HepG2 (cell line): ENCODE measurements around the gene ANTKMT. TPM values are rescaled to one million over a fixed set of nuclear protein-coding genes. Genes with fewer than 3 reads are reported as not detected.

Experiments
- AGO2 ChIP-seq: fragments of 200-400 bp; formaldehyde crosslinking; optimal IDR thresholded peaks from 2 replicates; pipeline ENCODE3; 2017; ENCODE audit warnings: mild to moderate bottlenecking, low read depth, low read length, moderate library complexity
- ARHGAP35 ChIP-seq: sonication (generic); formaldehyde crosslinking; IDR thresholded peaks from 2 replicates; pipeline ENCODE4 v1.9.0; 2022; ENCODE audit warnings: mild to moderate bottlenecking, inconsistent platforms, moderate library complexity, missing genetic modification reagents, borderline replicate concordance
- ATF1 ChIP-seq: IDR thresholded peaks from 2 replicates; pipeline ENCODE4 v1.6.1; 2016; ENCODE audit warnings: mild to moderate bottlenecking, control low read depth
- ATF7-NPFF ChIP-seq: sonication (generic); formaldehyde crosslinking; IDR thresholded peaks from 2 replicates; pipeline ENCODE4 v1.8.1; 2023; ENCODE audit warnings: mild to moderate bottlenecking, low read depth, missing genetic modification reagents, moderate library complexity
- BHLHE40 ChIP-seq: IDR thresholded peaks from 2 replicates; pipeline ENCODE4 v1.6.1; 2011; ENCODE audit warnings: low read length, improper control_type of control experiment
- BRD4 ChIP-seq: sonication (generic); formaldehyde crosslinking; IDR thresholded peaks from 2 replicates; pipeline ENCODE4 v1.4.0; 2020; ENCODE audit warnings: missing genetic modification reagents
- CBFB ChIP-seq: sonication (generic); formaldehyde crosslinking; IDR thresholded peaks from 2 replicates; pipeline ENCODE4 v1.4.0; 2020; ENCODE audit warnings: missing genetic modification reagents
- E2F1 ChIP-seq: sonication (generic); formaldehyde crosslinking; IDR thresholded peaks from 2 replicates; pipeline ENCODE4 v1.5.0; 2020; ENCODE audit warnings: missing genetic modification reagents
- EEA1 ChIP-seq: sonication (generic); formaldehyde crosslinking; IDR thresholded peaks from 2 replicates; pipeline ENCODE4 v1.5.1; 2020; ENCODE audit warnings: mild to moderate bottlenecking, missing genetic modification reagents, borderline replicate concordance
- GATAD1 ChIP-seq: IDR thresholded peaks from 2 replicates; pipeline ENCODE4 v1.6.1; 2016; ENCODE audit warnings: missing genetic modification reagents, missing compliant biosample characterization
- KDM2A ChIP-seq: sonication (generic); formaldehyde crosslinking; IDR thresholded peaks from 2 replicates; pipeline ENCODE4 v1.4.0; 2020; ENCODE audit warnings: low read depth, missing genetic modification reagents, borderline replicate concordance
- MAF1 ChIP-seq: sonication (generic); formaldehyde crosslinking; IDR thresholded peaks from 2 replicates; pipeline ENCODE4 v1.5.0; 2020; ENCODE audit warnings: missing genetic modification reagents, borderline replicate concordance
- PCBP2 ChIP-seq: fragments of 200-400 bp; formaldehyde crosslinking; optimal IDR thresholded peaks from 2 replicates; pipeline ENCODE3; 2018; ENCODE audit warnings: low read length, low read depth; ENCODE audit not compliant: poor library complexity, severe bottlenecking
- PLSCR1 ChIP-seq: sonication (generic); formaldehyde crosslinking; IDR thresholded peaks from 2 replicates; pipeline ENCODE4 v1.5.0; 2020; ENCODE audit warnings: missing genetic modification reagents, mild to moderate bottlenecking, borderline replicate concordance
- RXRA ChIP-seq: sonication (generic); formaldehyde crosslinking; IDR thresholded peaks from 2 replicates; pipeline ENCODE4 v1.5.1; 2020; ENCODE audit warnings: missing genetic modification reagents
- SCMH1 ChIP-seq: sonication (generic); formaldehyde crosslinking; IDR thresholded peaks from 2 replicates; pipeline ENCODE4 v1.9.0; 2021; ENCODE audit warnings: missing genetic modification reagents, mild to moderate bottlenecking, borderline replicate concordance
- SP2 ChIP-seq: sonication (generic); formaldehyde crosslinking; IDR thresholded peaks from 2 replicates; pipeline ENCODE4 v1.5.1; 2020; ENCODE audit warnings: mild to moderate bottlenecking, missing genetic modification reagents
- THAP7 ChIP-seq: sonication (generic); formaldehyde crosslinking; IDR thresholded peaks from 2 replicates; pipeline ENCODE4 v1.8.1; 2023; ENCODE audit warnings: mild to moderate bottlenecking, missing genetic modification reagents
- ZC3H13 ChIP-seq: sonication (generic); formaldehyde crosslinking; IDR thresholded peaks from 2 replicates; pipeline ENCODE4 v1.8.1; 2023; ENCODE audit warnings: mild to moderate bottlenecking, missing genetic modification reagents, moderate library complexity
- ZFP36L2 ChIP-seq: sonication (generic); formaldehyde crosslinking; IDR thresholded peaks from 2 replicates; pipeline ENCODE4 v1.4.0; 2020; ENCODE audit warnings: missing genetic modification reagents
- ZNF124 ChIP-seq: sonication (generic); formaldehyde crosslinking; IDR thresholded peaks from 2 replicates; pipeline ENCODE4 v1.4.0; 2020; ENCODE audit warnings: missing genetic modification reagents
- ZNF460 ChIP-seq: sonication (generic); formaldehyde crosslinking; IDR thresholded peaks from 2 replicates; pipeline ENCODE4 v1.5.1; 2020; ENCODE audit warnings: missing genetic modification reagents, mild to moderate bottlenecking, borderline replicate concordance
- ZNF564 ChIP-seq: sonication (generic); formaldehyde crosslinking; IDR thresholded peaks from 2 replicates; pipeline ENCODE4 v1.8.1; 2023; ENCODE audit warnings: mild to moderate bottlenecking, missing genetic modification reagents
- ZNF614 ChIP-seq: IDR thresholded peaks from 2 replicates; pipeline ENCODE4 v1.6.1; 2018; ENCODE audit warnings: missing biosample characterization, missing genetic modification reagents, inconsistent platforms, borderline replicate concordance
- ZNF800 ChIP-seq: sonication (generic); formaldehyde crosslinking; IDR thresholded peaks from 2 replicates; pipeline ENCODE4 v1.4.0; 2020; ENCODE audit warnings: missing genetic modification reagents
- ZNF816 ChIP-seq: sonication (generic); formaldehyde crosslinking; IDR thresholded peaks from 2 replicates; pipeline ENCODE4 v1.8.0; 2022; ENCODE audit warnings: missing genetic modification reagents, mild to moderate bottlenecking, borderline replicate concordance
- ZSCAN22 ChIP-seq: sonication (generic); formaldehyde crosslinking; IDR thresholded peaks from 2 replicates; pipeline ENCODE4 v1.4.0; 2020; ENCODE audit warnings: mild to moderate bottlenecking, missing genetic modification reagents
- polyA plus RNA-seq, 8 experiments: library from polyadenylated mRNA; depleted of rRNA in 3 of 8; stranded (reverse) in 7 of 8; unstranded in 1 of 8; fragments of >200 nt; fragmentation: Illumina TruSeq in 4 of 8; extraction: Trizol in 4 of 8; gene quantifications; 2 replicates each; pipeline versions ENCODE4 v1.2.1 to v1.2.3, GENCODE V29; 2011 to 2016; ENCODE audit warnings: low read depth in 4 of 8, missing spikeins in 1 of 8, mixed read lengths in 1 of 8; ENCODE audit not compliant: insufficient read depth in 1 of 8
- total RNA-seq, 5 experiments: library from RNA; depleted of rRNA; stranded (reverse); fragments of >200 nt; fragmentation: Illumina TruSeq; extraction: Trizol; gene quantifications; 2 replicates each; pipeline ENCODE4 v1.2.3, GENCODE V29; 2016; ENCODE audit warnings: low read depth in 1 of 5

ANTKMT gene
- total and polyA plus RNA-seq, 2 of the 13 experiments (the other 11 are each of a cell fraction or from before 2014, with no cell fraction given), result 7.5 to 47.8 TPM

GRCh38 chr16:714558-715476 is 6.1 kb upstream of the ANTKMT start, which contains the start of gene METRN (continued):
- TF ChIP-seq PCBP2 (no peak), ZNF124 (CRISPR knock-in tag) (no peak), GATAD1 (CRISPR knock-in tag) (no peak), ZNF800 (CRISPR knock-in tag) (no peak), EEA1 (CRISPR knock-in tag) (no peak), ATF7-NPFF (CRISPR knock-in tag) (peak; percentile 41; the same call in 1 of the 2 replicates), CBFB (no peak), ZFP36L2 (no peak), PLSCR1 (no peak), ARHGAP35 (CRISPR knock-in tag) (no peak), BHLHE40 (no peak), SCMH1 (CRISPR knock-in tag) (no peak), ATF1 (CRISPR knock-in tag) (no peak), MAF1 (no peak), ZNF816 (CRISPR knock-in tag) (no peak), ZNF460 (no peak), SP2 (CRISPR knock-in tag) (peak; percentile 72), ZNF614 (CRISPR knock-in tag) (no peak), ZNF564 (CRISPR knock-in tag) (0 out of 2 replicates have a peak, but pooled peaks have one; percentile 48), ZC3H13 (no peak), RXRA (CRISPR knock-in tag) (peak; percentile 56; the same call in 1 of the 2 replicates), KDM2A (CRISPR knock-in tag) (peak; percentile 61; the same call in 1 of the 2 replicates), THAP7 (CRISPR knock-in tag) (no peak), ZSCAN22 (CRISPR knock-in tag) (no peak), E2F1 (CRISPR knock-in tag) (no peak), BRD4 (no peak), AGO2 (peak; percentile 50)
